Fibroblast of lung (primary cell): ENCODE measurements around the gene TMEM120A.

Experiments used
- EZH2 ChIP-seq: IDR thresholded peaks from 2 replicates; pipeline ENCODE4 v1.5.1; 2012; ENCODE audit warnings: low read length, control low read depth, mild to moderate bottlenecking; ENCODE audit errors: missing control alignments
- TF ChIP-seq, protein P1 (sequence below), 2 donors: IDR thresholded peaks in 1 of 2; conservative IDR thresholded peaks in 1 of 2; 1 replicate in 1 of 2; 2 replicates in 1 of 2; pipeline ENCODE4 v1.5.1; 2011 to 2012; ENCODE audit warnings: low read length in 2 of 2, control low read depth in 1 of 2, inconsistent platforms in 1 of 2, low read depth in 1 of 2, mild to moderate bottlenecking in 1 of 2

DNA sequence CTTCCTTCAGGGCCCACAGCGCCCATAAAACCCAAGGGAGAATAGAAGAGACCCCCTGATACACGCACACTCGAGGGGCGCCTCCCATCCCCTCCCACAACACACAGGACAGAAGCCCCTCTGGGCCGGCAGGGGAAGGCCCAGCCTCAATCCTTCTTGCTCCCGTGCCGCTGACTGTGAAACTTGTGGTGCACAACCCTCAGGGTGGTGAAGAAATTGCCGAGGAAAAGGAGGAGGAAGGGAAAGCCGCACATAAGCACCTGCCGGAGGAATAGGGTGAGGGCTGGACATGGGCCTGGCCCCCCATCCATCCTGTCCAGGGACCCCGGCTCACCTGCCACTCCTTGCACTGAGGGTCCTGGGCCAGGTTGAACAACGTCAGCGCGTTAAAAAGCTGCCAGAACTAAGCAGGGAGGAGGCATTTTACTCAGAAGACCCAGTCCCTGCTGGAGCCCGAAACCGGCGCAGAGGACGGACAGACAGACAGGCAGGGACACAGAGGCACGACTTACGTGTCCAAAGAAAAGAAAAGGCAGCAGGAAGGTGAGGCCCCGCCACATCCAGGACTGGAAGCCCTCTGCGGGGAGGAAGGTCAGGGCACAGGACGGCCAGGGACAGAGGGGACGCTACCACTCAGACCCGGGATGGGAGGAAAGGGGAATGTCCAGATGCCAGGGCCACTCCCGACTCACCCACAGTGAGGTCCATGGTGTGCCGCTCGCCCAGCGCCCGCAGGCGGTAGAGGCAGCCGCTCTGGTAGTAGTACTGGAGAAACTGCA is 7.2 kb downstream of the TMEM120A start:
- TF ChIP-seq, protein P1, sequence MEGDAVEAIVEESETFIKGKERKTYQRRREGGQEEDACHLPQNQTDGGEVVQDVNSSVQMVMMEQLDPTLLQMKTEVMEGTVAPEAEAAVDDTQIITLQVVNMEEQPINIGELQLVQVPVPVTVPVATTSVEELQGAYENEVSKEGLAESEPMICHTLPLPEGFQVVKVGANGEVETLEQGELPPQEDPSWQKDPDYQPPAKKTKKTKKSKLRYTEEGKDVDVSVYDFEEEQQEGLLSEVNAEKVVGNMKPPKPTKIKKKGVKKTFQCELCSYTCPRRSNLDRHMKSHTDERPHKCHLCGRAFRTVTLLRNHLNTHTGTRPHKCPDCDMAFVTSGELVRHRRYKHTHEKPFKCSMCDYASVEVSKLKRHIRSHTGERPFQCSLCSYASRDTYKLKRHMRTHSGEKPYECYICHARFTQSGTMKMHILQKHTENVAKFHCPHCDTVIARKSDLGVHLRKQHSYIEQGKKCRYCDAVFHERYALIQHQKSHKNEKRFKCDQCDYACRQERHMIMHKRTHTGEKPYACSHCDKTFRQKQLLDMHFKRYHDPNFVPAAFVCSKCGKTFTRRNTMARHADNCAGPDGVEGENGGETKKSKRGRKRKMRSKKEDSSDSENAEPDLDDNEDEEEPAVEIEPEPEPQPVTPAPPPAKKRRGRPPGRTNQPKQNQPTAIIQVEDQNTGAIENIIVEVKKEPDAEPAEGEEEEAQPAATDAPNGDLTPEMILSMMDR (conservative IDR thresholded peaks at IDR 0.05 in 1 of 2, IDR thresholded peaks at IDR 0.05 in 1 of 2; ENCODE audit: low read depth in 1 of 2, low read length in 2 of 2) = no peak
- TF ChIP-seq EZH2 = no peak
